ENCODE measurements around the gene POC1B.
"Not testable (repeated sequence)": the region's sequence is repeated elsewhere in the genome, so short reads cannot be mapped to it uniquely, and the experiment has no call there.

The POC1B gene

DNA sequence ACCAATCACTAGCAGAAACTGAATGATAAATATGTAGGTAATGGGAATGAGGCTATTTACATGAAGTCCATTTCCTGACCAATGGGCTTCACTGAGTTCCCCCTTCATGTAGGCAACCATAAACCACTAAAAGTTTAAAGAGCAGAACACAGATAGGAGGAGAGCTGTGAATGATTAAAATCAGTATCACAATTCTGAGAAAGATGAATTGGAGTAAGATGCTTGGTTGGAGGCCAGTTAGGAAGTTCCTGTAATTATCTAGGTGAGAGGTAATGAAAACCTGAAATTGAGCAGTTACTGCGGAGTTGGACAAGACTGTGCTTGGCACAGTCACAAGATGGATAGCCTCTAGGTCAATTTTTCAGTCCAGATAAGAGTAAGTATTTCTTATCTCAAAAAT, 57.8 kb downstream of the POC1B start:
- no peak for DNase-seq

DNA sequence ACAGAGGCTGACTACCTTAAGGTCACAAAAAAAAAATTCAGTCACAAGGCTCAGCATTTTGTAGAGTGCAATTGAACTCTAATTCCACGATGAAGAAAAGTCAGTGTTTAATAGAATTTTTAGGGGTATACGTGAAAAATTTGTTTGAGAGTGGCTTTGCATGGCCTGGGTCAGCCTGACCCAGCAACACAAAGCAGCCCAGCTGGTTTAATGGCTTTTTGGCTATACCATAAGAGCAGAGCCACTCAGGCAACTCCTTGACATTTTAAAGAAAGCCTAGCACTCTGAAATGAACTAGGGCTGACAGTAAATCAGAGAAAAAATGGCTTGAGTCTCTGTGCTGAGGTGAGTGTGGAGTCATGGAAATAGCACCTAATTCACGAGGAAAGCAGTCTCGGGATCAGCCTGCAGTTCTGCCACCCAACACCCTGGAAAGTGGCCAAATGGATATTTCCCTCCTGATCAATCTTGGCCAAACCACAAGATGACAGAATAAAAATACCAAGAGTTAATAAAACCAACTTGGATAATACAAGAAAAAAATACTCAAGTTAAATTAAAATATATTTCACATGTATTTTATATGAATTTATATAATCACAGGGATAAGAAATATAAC, 60.8 kb downstream of the POC1B start:
- DNase-seq, result no peak

DNA sequence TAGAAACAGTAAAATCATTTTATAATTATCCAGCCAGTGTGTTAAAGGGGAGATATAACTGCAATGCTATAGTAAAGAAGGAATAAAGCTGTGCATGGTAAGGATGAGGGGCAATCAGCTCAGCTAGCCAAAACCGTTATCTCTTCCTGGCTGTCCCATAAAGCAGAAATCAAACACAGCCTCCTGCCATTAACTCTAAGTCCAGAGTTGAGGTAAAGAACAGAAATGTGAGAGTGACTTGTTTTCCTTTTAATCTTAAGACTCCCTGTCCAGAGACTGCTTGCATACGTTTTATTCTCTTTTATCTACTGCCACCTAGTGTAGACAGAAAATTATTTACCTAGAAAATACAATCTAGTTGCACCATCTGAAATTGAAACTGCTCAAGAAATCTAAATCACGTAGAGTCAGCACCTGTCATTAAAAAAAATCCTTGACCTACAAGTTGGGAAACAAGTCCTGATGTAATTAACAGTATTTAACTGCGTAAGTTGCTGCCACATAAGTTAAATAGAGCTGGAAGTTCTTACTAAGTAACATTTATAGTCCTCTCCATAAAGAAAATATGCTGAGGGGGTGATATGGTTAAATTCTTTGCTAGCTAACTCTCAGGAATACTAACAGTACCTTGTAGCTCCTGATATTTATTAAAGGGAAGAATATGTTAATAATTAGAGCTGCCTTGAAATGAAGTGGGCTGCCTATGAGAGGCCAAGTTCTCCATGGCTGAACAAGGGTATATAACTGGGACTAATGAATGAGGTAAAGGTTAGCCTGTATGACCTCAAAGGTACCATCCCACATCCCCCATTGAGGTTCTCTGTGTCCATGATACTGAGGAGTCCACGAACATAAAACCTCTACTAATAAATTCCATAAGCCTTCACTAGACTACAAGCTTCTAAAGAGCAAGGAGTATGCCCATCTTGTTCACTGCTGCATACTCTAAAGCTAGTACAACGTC, 63.9 kb downstream of the POC1B start:
- DNase-seq, result no peak

DNA sequence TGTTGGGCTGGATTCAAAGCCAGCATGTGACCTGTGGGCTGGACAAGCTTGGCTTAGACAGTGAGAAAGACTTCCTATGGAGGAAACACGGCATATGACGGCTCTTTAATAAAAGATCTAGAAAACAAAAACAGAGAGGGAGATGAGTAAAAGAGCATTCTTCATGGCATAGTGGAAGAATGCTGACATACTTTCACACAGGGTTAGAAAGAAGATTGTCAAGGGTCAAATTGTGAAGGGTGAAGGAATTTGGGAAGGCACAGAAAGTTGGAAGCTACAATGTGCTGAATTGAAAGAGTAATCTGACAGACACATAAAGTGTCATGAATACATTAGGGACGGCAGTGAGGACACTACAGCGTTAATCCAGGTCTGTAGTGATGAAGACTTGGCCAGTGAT, 64.7 kb downstream of the POC1B start:
- DNase-seq, result no peak

DNA sequence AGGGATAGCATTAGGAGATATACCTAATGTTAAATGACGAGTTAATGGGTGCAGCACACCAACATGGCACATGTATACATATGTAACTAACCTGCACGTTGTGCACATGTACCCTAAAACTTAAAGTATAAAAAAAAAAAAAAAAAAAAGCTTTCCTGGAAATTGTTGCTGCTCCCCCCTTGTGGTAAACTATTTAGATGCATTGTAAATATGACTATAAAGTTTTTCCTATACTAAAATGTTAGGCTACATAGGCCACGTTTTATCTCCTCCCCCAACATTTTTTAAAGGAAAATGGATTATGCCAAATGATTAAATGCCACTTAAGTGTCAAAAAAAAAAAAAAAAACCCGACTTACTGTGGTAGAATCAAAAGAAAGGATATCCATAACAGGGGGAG, 66.6 kb downstream of the POC1B start:
- not testable (repeated sequence) for DNase-seq

DNA sequence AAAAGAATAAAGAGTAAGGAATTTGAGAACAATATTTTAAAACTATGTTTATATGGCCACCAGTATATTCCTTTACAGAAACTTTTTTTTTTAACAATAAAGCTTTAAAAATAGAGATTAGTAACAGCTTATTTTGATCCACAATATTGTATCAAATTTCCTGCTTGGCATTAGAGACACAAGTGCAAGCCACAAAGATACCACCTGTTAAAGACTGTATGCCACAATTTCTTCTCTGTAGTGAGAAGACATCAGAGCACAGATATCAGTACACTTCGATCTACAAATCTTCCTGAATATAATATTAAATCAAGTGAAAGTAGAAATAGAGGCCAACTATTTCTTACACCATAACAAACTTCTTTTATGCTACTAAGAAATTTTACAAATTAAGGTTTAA, 69.3 kb downstream of the POC1B start:
- no peak for DNase-seq

DNA sequence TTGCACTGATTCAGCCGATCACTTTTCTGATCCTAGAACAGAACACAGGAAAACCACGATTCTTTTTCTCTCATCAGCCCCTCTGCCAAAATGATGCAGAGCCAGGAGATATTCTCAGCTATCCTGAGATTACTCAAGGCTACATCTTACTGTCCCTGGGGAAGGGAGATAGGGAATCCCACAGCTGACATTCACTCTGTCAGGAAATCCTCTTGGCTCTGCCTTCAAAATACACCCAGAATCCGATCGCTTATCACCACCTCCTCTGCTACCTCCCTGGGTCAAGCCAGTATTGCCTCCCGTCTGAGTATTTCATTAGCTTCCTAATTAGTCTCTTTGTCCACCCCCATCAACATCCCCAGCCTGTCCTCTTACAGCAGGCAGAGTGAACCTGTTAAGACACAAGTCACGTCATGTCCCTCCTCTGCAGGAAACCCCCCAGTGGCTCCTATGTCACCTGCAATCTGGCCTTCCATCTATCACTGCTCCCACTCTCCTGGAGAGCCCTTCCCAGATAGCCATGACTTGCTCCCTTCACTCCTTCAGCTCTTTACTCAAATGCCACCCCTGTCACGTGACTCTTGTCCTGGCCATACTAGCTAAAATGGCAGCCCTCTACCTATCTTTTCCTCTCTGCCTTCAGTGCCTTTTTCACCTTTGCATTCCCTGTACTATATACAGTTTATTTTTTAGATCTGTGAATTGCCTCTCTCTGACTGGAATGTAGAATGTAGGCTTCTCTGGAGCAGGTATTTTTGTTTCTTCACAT, 71.6 kb downstream of the POC1B start:
- DNase-seq, result no peak

DNA sequence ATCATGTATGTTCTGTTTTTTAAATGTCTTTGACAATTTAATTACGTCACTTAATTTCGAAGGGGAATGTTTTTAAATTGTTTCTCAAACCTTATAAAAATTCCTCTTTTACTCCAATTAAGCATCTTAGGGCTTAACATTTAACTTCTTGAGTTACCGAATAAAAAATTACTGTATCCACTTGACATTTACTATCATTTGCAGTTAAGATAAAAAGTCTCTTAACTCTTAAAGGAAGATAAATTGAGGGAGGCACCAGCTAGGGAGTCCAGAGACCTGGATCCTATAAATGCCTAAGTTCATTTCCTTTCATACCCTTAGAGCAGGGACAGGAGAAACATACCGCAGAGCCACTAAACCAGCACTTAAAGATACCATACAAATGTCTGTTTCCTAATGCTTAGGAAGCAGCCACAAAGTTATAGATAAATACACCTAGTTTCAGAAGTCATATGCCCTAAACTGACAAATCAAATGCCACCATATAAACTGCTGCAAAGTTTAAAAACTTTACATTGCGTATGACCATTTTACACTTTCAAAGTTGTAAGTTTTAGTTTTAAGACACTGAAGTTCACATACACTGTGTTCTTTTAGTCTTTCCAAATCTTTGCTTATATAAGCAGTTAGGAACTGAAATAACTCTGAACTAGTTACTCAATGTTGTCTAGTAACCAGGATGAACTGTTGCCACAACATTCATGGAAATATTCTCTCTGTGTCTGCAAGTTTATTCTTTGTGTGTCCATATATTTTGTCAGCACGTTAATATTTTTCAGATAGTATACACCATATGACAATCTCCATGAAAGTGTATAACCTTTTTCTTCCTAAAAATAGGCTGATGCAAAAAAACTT, 72.5 kb downstream of the POC1B start:
- no peak for DNase-seq

DNA sequence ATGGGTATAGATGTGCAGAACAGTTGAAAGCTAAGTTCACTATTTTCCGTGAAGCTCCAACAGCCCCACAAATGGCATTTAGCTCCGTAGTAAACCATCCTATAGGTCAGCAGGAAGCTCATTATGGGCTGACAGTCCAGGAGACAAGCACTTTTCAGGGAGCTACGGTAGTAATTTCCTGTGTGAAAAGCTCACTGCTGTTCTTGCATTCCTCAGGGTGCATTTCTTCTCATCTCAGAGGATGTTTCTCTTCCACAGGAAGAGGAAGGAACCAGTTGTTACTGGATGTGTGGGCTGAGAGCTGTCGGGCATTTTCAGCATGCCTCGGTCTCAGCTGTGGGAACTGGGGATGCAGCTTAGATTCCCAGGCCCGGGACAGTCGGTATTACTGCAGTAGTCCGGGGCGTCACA, 74.0 kb downstream of the POC1B start:
- no peak for DNase-seq

DNA sequence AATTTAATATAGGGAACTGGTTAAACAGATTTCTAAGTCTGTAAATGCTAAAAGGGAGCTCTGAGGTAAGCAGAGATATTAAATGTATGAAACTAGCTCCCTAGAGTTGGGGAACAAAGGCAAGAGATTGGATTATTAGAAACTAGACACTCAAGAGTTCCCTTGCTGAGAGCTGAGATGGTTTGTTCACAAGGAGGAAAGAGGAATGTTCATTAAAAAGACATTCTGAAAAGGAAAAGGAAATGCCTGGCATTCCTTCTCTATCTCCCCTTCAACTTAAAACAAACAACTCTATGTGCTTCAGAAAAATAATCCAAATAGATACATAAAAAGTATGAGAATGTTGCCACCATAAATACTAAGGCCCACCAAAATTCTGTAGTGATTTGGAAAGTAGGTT, 74.9 kb downstream of the POC1B start:
- no peak for DNase-seq

DNA sequence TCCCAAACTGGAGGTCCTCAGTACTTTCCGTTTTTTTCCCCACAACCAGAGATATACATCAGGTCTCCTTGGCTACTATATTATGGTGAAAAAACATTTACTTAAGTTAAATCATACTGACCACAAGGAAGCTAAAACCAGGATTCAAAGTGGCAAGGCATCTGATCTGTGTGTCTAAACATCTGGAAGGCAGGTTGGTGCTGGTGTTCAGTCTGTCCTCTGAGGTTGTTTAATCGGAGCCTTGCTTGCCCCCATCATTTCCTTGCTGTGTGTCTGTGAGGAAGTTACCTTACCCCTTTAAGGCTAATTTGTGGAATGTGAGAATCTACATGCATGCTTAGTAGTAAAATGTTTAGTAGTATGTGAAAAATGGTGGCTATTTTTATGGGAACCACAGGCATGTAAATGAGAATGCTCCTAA, 76.9 kb downstream of the POC1B start:
- DNase-seq, result no peak

DNA sequence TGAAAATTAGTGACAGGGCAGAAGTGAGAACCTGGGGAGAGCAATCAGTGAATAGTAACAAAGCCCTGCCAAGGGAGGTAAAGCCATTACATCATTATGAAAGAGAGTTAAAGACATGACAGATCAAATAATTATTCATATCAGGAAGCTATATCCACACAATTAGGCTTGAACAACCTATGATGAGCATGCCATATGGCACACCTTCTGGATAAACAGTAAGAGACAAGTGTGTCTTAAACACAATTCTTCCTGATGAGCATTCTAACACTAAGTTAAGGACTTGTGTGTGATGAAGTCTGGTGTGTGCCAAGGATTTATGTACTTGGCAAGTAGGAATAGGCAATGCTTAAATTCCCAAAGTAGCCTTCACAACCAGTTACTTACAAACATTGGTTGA, 77.3 kb downstream of the POC1B start:
- no peak for DNase-seq

DNA sequence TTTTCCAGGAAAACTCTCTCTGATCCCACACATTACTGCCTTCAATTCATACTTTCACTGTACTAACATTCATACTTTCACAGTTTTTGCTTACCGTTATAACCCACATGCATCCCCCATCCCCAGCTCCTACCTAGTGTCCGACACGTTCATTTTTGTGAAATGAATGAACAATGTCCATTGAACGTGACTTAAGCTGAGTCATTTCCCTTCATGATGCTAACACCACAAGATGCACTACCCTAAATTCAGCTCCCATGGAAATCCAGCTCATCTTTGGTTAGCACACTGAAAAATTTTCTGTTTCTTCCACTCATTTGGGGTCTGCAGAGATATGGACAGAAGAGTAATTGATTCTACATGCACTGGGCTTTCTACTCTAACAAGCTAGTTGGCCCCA, 85.9 kb downstream of the POC1B start:
- no peak for DNase-seq

DNA sequence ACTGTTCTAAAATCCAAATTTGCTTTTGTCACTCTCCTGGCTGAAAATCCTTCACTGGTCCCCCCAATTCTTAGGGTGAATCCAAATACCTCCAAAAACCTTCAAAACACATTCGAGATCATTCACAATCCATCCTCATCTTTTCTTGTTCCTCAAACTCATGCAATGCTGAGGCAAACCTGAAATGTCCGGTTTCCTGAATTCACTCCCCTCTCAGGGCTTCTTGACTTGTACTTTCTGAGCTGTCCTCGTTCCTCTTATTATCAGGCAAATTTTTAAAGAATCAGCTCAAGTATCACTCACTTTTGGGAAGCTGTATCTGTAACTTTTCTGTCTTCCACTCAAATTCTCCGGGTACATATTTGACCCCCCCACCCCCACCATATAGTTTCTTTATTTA, 88.6 kb downstream of the POC1B start:
- no peak for DNase-seq

DNA sequence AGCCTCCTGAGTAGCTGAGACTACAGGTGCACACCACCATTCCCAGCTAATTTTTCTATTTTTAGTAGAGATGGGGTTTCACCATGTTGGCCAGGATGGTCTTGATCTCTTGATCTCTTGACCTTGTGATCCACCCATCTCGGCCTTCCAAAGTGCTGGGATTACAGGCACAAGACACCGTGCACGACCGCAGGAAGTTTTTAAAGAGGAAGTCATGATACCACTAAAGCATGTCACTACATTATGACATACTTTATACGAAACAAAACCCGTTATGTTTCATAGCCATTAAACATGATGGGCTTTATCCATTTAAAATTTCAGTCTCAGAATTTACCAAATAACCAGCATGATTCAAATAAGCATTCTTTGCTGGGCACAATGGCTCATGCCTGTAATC, 89.8 kb downstream of the POC1B start:
- no peak for DNase-seq

DNA sequence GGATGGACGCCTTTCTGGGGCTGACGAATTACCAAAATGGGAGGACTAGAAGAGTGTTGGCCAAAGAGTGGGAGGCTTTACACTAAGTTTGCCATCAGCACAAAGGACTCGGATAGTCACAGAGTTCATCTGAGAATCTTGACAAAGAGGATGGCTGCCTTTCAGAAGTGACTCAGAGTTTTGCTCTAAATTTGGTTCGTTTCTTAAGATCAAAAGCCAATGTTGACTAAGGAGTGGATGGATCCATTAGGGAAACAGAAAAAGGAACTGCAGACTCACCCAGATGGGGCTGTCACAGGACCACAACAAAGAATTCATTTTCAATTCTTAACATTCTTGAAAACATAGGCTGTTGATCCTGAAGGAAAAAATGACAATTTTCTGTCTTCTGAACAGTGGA, 92.2 kb downstream of the POC1B start:
- DNase-seq, result no peak

DNA sequence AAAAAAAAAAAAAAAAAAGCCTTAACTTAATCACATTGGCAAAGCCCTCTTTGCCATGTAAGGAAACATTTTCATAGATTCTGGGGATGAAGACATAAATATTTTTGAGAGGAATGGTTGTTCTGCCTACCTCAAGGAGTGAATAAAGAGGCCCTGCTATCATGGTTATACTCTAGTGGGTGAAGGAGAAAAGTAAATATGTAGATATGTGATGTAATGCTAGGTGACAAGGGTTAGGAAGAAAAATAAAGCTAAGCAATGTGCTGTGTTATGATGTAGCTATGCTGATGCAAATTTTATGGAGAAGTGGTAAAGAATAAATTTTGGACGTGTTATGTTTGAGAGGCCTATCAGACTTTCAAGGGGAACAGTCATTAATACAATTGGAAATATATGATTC, 93.5 kb downstream of the POC1B start:
- DNase-seq, result no peak

DNA sequence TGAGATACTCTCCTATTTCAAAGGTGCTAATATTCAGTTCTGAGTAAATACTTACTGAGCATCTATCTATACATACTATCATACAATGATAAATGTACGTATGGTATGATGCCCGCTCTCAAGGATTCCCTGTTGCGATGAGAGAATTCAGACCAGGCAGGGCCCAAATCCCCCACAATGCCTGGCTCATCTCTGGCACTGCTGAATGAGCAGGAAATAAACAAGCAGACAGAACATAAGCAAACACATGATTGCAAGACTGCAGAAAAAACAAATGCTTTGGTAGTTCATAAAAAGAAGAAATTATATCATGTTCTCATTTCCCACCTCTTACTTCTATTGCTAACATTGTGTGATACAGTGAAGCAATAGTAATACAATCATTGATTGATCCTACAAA, 96.3 kb downstream of the POC1B start:
- no peak for DNase-seq

DNA sequence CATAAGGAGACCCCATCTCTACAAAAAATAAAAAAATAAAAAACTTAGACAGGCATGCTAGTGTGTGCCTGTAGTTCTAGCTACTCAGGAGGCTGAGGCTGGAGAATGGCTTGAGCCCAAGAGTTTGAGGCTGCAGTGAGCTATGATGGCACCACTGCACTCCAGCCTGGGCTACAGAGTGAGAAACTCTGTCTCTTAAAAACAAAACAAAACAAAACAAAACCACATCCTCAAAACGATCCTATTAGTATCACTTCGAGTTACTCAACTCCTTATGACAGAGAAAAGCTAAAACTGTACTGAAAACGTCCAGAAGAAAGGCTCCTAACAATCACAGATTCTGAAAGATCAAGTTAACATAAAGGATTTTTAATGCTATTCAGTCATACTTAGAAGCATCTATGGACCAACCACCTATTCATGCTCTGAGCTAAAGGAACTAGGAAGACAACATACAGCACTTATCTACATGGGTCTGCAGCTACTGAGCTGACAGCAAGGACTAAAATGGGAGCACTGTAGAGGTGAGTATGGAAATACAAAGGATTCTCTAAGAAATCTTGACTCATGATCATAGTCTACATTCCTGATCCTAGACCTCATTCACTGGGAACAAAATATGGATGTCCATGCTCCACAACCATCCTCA, 98.2 kb downstream of the POC1B start:
- DNase-seq, result no peak

DNA sequence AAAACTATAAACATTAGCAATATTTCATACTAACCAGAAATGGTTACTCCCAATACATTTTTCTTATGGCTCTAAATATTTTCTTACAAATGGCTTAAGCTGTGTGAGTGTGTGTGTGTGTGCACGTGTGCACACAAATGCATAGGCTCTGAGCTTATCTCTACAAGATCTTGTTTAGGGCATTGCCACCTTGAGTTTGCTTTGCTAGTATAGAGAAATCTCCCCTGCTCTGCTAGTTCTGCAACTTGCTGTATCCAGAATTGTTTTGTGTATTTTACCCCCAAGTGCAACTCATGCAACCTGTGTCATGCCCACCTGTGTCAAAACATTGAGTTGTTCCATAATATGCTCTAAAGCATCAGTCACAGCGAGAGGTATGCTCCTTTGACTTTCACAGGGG, 101.0 kb downstream of the POC1B start:
- DNase-seq, result no peak

DNA sequence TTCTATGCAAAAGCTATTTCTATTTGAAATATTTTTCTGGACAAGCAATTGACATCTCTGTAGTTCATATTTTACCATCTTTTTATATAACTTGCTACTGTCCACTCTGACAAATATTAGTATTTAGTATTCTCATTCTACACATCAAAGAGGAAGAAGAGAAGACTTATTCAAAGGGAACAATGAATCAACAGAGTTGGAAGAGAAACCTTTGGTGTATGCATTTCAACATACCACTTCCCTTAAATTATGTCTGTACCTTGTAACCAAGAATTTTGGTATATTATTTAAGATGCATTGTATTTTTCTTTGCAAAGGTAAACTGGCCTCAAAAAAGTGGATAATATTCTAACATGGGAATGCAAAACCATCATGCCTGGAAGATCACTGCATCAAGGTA, 101.5 kb downstream of the POC1B start:
- DNase-seq, result no peak
